Left renal cortex interstitium (tissue), 4 donors: ENCODE measurements around the gene EPO. TPM values are rescaled to one million over a fixed set of nuclear protein-coding genes. Genes with fewer than 3 reads are reported as not detected.
"Not testable (repeated sequence)": the region's sequence is repeated elsewhere in the genome, so short reads cannot be mapped to it uniquely, and the experiment has no call there.

Experiments used
- DNase-seq, 4 donors: peaks; one replicate each; pipeline ENCODE4 v3.0.0-alpha.2; 2013; ENCODE audit warnings: low read depth in 4 of 4, low spot score in 2 of 4, missing footprints in 1 of 4
- polyA plus RNA-seq, 4 donors: library from polyadenylated mRNA; unstranded; fragments of 120-200 nt; gene quantifications; one replicate each; pipeline ENCODE4 v1.2.1, GENCODE V29; 2013; ENCODE audit not compliant: insufficient read length in 4 of 4

EPO gene
- polyA plus RNA-seq, 4 donors, result 0.10 to 0.17 (median 0.12) TPM; not detected in 1

DNA sequence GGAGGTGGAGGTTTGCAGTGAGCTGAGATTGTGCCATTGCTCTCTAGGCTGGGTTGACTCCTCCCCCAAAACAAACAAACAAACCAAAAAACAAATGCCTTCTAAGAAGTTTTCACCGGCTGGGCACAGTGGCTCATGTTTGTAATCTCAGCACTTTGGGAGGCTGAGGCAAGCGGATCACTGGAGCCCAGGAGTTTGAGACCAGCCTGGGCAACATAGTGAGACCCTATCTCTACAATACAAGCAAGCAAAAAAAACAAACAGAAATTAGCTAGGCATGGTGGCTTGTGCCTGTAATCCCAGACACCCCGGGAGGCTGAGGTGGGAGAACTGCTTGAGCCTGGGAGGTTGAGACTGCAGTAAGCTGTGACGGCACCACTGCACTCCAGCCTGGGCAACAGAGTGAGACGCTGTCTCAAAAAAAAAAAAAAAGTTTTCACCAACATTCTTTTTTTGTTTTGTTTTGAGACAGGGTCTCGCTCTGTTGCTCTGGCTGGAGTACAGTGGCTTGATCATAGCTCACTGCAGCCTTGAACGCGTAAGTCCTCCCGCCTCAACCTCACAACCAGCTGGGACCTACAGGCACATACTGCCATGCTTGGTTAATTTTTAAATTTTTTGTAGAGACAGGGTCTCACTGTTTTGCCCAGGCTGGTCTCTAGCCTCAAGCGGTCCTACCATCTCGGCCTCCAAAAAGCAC, 11.8 kb downstream of the EPO start:
- DNase-seq, result no peak

DNA sequence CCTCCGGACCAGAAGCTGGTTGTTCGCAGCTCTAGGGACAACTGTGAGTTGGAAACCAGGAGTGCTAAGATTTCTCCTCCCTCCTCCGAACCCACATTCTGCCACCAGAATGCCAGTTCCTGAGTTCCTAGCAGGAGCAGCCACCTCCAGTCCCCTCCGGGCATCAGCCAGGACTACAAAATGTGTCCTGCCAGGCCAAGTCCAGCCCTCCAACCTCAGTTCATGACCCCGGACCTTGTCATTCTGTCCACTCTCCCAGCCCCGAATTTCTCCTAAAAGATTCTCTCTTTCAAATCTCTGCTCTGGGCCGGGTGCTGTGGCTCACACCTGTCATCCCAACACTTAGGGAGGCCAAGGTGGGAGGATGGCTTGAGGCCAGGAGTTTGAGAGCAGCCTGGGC, 15.5 kb downstream of the EPO start:
- no peak for DNase-seq

DNA sequence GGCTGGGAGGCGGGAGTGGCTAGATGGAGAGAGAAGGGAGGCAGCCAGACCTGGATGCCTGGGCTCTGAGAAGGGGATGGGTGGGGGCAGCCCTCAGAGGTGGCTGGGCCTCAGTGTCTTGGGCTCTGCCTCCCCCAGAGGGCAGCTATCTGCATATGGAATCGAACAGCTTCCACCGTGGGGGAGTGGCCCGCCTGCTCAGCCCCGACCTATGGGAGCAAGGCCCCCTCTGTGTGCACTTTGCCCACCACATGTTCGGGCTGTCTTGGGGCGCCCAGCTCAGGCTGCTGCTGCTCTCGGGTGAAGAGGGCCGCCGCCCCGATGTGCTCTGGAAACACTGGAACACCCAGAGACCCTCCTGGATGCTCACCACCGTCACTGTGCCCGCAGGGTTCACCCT, 16.4 kb downstream of the EPO start:
- DNase-seq, result no peak

DNA sequence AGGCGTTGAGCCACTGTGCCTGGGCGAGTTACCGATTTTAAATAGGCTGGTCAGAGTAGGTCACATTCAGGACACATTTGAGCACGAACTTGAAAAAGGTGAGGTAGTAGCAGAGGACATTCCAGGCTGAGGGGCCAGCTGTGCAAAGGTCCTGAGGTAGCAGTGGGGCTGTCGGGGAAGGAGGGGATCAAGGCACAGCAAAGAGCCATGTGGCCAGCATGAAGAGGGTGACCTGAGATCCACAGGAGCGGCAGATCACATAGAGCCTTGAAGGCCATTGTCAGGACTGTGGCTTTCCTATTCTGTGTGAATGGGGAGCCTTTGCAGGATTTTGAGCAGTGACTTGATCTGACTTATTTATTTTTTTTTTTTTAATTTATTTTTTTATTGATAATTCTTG, 19.7 kb downstream of the EPO start:
- no peak for DNase-seq

DNA sequence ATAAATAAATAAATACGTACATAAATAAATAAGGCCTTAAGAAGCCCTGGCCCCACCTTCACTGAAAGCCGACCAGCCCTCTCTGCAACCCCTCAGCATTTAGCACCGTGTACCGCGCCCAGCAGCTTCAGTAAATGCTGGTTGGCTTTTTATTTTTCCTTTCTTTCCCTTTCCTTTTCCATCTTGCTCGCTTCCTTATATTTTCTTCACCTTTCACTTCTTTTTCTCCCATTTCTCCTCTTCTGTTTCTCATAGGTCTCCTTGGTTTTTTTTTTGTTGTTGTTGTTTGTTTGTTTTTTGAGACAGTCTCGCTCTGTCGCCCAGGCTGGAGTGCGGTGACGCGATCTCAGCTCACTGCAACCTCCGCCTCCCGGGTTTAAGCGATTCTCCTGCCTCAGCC, 24.3 kb downstream of the EPO start:
- no peak for DNase-seq

DNA sequence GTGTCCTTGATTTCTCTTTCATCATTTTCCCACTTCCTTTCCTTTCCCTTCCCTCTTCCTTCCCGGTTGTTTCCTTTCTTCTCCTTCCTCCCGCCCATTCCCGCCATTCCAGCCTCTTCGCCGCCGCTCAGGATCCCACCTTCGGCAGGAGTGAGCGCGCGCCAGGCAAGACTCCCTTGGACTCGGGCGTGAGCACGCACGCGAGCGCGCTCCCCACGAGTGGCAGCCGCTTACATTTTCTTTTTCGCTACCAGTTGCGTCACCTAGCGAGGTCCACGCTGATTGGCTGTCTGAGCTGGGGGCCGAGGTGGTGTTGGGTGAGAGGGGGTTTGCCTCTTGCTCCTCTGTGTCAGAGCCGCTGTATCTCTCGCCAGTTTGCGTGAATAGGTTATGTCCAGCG, 24.9 kb downstream of the EPO start:
- peak in 2 of 4 donors; percentile 10 to 39 for DNase-seq

DNA sequence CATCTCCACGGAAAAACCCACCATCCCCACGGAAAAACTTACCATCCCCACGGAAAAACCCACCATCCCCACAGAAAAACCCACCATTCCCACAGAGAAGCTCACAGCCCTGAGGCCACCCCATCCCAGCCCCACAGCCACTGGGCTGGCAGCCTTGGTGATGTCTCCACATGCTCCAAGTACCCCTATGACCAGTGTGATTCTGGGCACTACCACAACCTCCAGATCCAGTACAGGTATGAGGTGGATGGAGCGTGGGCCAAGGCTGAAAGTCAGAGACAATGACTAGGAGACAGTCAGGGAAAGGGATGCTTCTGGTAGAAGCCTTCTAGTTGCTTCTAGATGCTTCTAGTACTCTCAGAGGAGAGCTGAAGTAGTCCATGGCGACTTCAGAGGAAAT, 32.7 kb downstream of the EPO start:
- no peak for DNase-seq

DNA sequence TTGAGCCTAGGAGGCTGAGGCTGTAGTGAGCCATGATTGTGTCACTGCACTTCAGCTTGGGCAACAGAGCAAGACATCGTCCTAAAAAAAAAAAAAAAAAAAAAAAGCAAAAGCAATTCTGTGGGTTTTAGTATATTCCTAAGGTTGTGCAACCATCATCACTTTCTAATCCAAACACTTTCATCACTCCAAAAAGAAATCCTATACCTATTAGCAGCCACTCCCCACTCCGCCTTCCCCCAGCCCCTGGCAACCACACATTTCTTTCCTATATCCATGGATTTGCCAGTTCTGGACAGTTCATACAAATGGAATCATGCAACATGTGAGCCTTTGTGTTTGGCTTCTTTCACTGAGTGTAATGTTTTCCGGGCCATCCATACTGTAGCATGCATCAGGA, 33.5 kb downstream of the EPO start:
- DNase-seq, result no peak

DNA sequence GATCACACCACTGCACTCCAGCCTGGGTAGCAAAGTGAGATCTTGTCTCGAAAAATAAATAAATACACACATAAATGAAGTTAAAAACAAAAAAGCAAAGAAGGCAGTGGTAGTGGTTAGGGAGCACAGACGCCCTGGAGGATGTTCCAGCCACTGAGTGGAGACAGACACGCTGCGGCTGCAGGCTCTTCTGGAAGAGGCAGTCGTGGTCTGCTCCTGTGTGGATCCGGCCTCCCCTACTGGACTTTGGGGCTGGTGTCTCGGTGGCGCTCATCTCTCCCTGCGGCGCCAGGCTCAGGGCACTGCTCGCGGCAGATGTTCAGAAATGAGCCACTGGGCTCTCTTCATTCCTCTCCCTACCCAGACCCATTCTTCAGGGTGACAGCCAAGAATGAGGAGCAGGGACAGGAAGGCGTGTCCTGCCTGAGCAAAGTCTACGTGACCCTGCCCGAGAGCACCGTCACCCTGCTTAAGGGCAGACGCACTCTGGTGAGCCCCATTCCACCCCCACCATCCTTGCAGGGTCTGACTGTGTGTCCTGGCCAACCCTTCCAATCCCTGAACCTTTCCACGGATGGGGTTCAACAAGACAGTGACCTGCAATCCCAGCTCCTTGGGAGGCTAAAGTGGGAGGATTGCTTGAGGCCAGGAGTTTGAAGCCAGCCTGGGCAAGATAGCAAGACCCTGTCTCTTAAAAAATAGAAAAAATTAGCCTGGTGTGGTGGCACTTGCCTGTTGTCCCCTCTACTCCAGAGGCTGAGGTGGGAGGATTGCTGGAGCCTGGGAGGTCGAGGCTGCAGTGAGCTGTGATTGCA, 39.3 kb downstream of the EPO start:
- DNase-seq, result no peak

DNA sequence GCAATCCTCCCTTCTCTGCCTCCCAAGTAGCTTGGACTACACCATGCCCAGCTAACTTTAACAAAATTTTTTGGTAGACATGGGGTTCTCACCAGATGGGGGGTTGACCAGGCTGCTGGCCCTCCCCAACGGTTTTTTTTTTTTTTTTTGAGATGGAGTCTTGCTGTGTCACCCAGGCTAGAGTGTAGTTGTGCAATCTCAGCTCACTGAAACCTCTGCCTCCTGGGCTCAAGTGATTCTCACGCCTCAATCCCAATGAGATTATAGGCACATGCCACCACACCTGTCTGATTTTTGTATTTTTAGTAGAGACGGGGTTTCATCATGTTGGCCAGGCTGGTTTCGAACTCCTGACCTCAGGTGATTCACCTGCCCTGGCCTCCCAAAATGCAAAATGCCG, 42.6 kb downstream of the EPO start:
- DNase-seq, result not testable (repeated sequence)

DNA sequence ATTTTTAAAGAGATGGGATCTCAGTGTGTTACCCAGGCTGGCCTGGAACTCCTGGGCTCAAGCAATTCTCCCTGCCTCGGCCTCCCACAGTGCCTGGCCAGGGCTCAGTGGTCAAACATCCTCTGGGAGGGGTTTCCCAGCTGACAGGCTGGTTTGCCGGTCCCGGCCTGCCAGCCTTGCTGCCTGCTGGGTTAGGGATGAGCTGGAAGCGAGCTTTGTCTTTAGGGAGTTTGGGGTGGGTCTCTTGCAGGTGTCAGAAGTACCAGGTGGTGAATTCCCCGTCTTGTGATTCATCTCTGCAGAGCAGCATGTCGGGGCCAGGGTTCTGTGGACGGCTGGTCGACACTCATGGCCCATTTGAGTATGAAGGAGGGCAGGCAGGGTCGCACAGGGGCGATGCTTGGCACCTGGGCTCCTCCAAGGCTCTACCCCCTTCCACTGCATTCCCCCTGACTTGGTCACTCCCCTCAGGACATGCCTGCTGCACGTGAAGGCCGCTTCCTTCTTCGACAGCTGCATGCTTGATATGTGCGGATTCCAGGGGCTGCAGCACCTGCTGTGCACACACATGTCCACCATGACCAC, 43.4 kb downstream of the EPO start:
- DNase-seq, result no peak

DNA sequence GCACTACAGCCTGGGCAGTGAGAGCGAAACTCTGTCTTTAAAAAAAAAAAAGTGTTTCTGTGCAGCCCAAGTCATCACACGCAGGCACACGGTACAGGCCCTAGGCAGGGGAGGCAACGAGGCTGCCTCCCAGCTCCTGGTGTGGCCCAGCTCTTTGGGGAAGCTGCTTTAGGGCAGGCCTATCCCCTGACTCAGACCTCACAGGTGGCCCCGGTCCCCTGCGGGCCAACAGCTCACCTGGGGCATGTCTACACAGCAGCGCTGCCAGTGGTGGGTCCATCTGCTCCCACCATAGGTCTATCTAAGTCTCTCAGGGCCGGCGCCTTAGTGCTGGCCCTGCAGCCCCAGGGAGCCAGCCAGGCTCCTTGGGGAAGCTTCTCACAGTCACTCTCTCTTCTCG, 44.6 kb downstream of the EPO start:
- DNase-seq, result no peak

DNA sequence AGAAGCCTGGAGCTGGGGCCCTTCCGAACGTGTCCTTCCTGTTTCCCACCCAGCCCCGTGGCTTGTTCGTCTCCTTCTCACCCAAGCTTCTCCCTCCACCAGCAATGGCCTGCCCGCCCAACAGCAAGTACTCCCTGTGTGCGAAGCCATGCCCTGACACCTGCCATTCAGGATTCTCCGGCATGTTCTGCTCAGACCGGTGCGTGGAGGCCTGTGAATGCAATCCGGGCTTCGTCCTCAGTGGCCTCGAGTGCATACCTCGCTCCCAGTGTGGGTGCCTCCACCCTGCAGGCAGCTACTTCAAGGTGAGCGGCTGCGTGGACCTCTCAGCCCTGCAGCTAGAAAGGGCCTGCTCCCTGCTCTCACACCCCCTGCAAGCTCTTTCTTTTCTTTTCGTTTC, 45.0 kb downstream of the EPO start:
- DNase-seq, result no peak

DNA sequence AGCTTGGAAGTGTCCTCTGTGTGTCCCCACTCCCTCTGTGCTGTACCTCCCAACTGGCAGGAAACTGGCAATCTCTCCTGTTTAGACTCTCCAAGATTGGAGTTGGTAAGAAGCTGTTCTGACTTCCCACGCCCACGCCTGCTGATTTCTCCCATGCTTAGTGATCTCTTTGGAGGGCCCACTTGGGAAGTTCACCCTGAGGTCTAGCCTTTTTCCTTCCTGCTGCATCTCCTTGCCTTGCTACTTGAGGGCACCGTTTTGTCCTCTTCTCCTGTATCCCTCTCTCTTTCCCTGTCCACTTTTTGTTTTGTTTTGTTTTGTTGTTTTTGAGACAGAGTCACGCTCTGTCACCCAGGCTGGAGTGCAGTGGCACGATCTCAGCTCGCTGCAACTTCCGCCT, 48.5 kb downstream of the EPO start:
- no peak for DNase-seq

Other genes starting within 250 kb of the EPO start
- 10 to 100 TPM; 32.3 to 61.0 (median 48.2) TPM for gene TSC22D4, start 241.3 kb upstream of the EPO start, polyA plus RNA-seq
- gene NYAP1, start 236.5 kb upstream of the EPO start, polyA plus RNA-seq, result 1 to 10 TPM; 1.8 to 3.7 (median 2.5) TPM
- gene AGFG2, start 181.3 kb upstream of the EPO start, polyA plus RNA-seq, result 10 to 100 TPM; 10.8 to 17.7 (median 14.3) TPM
- 10 to 100 TPM in 1 of 4 donors, 1 to 10 TPM in 3; 1.3 to 11.0 (median 4.6) TPM for gene SAP25, start 146.6 kb upstream of the EPO start, polyA plus RNA-seq
- gene LRCH4, start 134.3 kb upstream of the EPO start, polyA plus RNA-seq, result 10 to 100 TPM; 25.9 to 55.9 (median 47.4) TPM
- 1 to 10 TPM; 1.6 to 3.2 (median 2.5) TPM for gene FBXO24, start 134.1 kb upstream of the EPO start, polyA plus RNA-seq
- gene PCOLCE, start 118.1 kb upstream of the EPO start, polyA plus RNA-seq, result 100 to 1,000 TPM in 3 of 4 donors, 10 to 100 TPM in 1; 97.8 to 184 (median 137) TPM
- gene MOSPD3, start 107.9 kb upstream of the EPO start, polyA plus RNA-seq, result 10 to 100 TPM; 22.9 to 35.8 (median 29.9) TPM
- 1 to 10 TPM in 2 of 4 donors, under 1 TPM in 2; 0.70 to 2.4 (median 1.1) TPM for gene TFR2, start 78.9 kb upstream of the EPO start, polyA plus RNA-seq
- gene ACTL6B, start 64.0 kb upstream of the EPO start, polyA plus RNA-seq, result under 1 TPM in 1 of 4 donors, not detected in 3; 0.17 TPM
- gene GNB2, start 46.7 kb upstream of the EPO start, polyA plus RNA-seq, result 100 to 1,000 TPM; 177 to 240 (median 204) TPM
- gene GIGYF1, start 26.2 kb upstream of the EPO start, polyA plus RNA-seq, result 10 to 100 TPM; 25.7 to 70.4 (median 48.9) TPM
- 10 to 100 TPM; 22.9 to 40.8 (median 26.9) TPM for gene POP7, start 14.3 kb upstream of the EPO start, polyA plus RNA-seq
- gene ZAN, start 13.1 kb downstream of the EPO start, polyA plus RNA-seq, result under 1 TPM in 3 of 4 donors, not detected in 1; 0.03 to 0.05 (median 0.04) TPM
- gene EPHB4, start 107.1 kb downstream of the EPO start, polyA plus RNA-seq, result 10 to 100 TPM; 83.9 to 98.8 (median 90.8) TPM
- gene SLC12A9, start 132.2 kb downstream of the EPO start, polyA plus RNA-seq, result 10 to 100 TPM; 18.6 to 42.2 (median 31.9) TPM
- 100 to 1,000 TPM in 1 of 4 donors, 10 to 100 TPM in 3; 67.7 to 108 (median 89.7) TPM for gene TRIP6, start 146.9 kb downstream of the EPO start, polyA plus RNA-seq
- gene SRRT, start 154.6 kb downstream of the EPO start, polyA plus RNA-seq, result 100 to 1,000 TPM; 144 to 219 (median 178) TPM
- 1 to 10 TPM; 1.4 to 4.1 (median 2.4) TPM for gene UFSP1, start 169.2 kb downstream of the EPO start, polyA plus RNA-seq
- gene ACHE, start 175.4 kb downstream of the EPO start, polyA plus RNA-seq, result 1 to 10 TPM; 3.8 to 5.6 (median 4.9) TPM
- under 1 TPM; 0.19 to 0.60 (median 0.50) TPM for gene MUC3A, start 229.1 kb downstream of the EPO start, polyA plus RNA-seq
- gene MUC12, start 249.1 kb downstream of the EPO start, polyA plus RNA-seq, result under 1 TPM in 3 of 4 donors, not detected in 1; 0.18 to 0.23 (median 0.22) TPM